ENCODE data around the gene SETD3.

GRCh38 chr14:99479906-99480869 is at the start of gene SETD3:
- TF ChIP-seq CTCF (conservative IDR thresholded peaks at IDR 0.05 in 1 of 2, IDR thresholded peaks at IDR 0.05 in 1 of 2; ENCODE audit: extremely low read depth in 1 of 2, insufficient read depth in 1 of 2, low read depth in 1 of 2, low read length in 2 of 2) (peak in 1 of 2 donors; percentile 11), EZH2 (IDR thresholded peaks at IDR 0.05; ENCODE audit: borderline replicate concordance, low read length) (no peak)
